HG02763 (cell line): Measurements from ENCODE around the gene TUBA1A.
"Not testable (repeated sequence)": the region's sequence is repeated elsewhere in the genome, so short reads cannot be mapped to it uniquely, and the experiment has no call there.

ENCODE experiments used
- ATAC-seq: cut with Tn5 transposase; IDR thresholded peaks from one replicate; pipeline ENCODE4 v1.9.1; 2021; ENCODE audit warnings: mild to moderate bottlenecking, moderate library complexity; ENCODE audit not compliant: unreplicated experiment

TUBA1A gene

GRCh38 chr12:49160399-49160798 is 28.5 kb downstream of the TUBA1A start:
- no peak for ATAC-seq

- no peak for ATAC-seq
These were observed 34.7 kb downstream of the TUBA1A start for GRCh38 chr12:49154221-49154620.

- no peak for ATAC-seq
These were observed 41.5 kb downstream of the TUBA1A start for GRCh38 chr12:49147384-49147783.

DNA sequence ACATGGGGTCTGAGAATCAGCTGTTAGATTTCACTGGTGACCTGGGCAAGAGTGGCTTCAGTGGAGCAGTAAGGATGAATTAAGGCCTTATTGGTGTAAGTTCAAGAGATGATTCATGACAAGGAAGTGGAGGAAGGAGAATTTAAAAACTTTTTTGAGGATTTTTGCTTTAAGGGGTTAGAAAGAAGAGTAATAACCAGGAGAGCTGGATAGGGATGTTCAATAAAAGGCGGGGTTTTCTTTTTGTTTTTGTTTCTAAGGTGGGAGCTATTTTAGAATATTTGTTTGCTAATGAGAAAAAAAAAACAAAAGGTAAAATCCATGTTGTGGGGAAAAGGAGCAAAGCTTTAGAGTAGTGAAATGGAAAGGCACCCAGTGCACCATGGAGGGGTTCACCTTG is 42.5 kb downstream of the TUBA1A start:
- no peak for ATAC-seq

DNA sequence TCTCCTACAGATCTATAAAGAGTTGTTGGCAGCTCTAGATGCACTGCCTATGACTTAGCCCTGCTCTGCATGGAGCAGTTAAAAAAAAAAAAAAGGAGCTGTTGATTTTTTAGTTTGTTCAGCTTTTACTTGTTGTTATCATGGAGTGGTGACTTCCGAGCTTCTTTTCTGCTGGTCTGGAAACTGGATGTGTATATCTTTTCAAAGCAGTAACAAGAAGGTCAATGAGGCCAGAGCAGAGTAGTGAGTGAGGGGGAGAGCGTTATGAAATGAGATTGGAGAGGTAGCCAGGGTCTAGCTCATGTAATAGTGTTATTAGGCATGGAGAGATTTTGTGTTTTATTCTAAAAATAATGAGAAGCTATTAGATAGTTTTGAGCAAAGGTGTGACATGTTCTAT is 44.5 kb downstream of the TUBA1A start:
- no peak for ATAC-seq

DNA sequence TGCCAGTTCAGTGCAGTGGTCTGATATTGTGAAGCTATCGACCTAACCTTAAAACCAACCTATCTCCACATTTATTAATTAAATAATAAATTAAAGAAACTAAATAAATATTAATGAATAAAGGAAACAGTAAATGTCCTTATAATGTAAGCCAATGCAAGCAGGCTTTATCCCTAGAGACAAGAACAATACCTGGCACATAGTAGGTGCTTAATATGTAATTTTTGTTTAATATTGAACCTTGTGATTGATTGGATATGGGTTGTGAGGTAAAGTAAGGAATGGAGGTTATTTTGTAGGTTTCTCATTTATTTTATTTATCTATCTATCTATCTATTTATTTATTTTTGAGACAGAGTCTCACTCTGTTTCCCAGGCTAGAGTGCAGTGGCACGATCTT is 49.9 kb downstream of the TUBA1A start:
- ATAC-seq: no peak

GRCh38 chr12:49138587-49138986 is 50.3 kb downstream of the TUBA1A start:
- no peak for ATAC-seq

DNA sequence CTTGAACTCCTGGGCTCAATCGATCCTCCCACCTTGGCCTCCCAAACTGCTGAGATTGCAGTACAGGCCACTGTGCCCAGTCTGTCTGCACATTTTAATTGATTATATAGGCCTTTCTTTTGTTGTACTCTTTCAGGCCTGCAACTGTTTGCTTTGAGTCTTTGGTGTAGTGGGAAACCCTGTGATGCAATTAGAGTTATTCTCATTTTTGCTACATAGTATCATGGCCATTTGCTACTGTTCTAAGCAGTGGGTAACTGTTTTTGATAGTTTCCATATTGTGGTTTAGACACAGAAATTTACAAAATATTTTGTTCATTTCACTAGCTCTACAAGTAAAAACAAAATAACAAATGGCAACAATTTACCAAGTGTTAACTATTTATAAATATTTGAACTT is 51.4 kb downstream of the TUBA1A start:
- ATAC-seq: no peak

- not testable (repeated sequence) for ATAC-seq
These were observed 51.9 kb downstream of the TUBA1A start for GRCh38 chr12:49136997-49137396.
